DOHH2 (cell line): ENCODE results near the gene HAUS2.

Experiments used
- CTCF ChIP-seq: fragments of 200-600 bp; sonication (generic); IDR thresholded peaks from one replicate; pipeline ENCODE4 v1.5.1; 2014; ENCODE audit warnings: antibody characterized with exemption, mild to moderate bottlenecking, low read depth, low read length; ENCODE audit not compliant: poor library complexity, severe bottlenecking
- EZH2phosphoT487 ChIP-seq: fragments of 200-600 bp; sonication (generic); IDR thresholded peaks from 2 replicates; pipeline ENCODE4 v1.6.1; 2017; ENCODE audit warnings: borderline replicate concordance, mild to moderate bottlenecking, antibody characterized with exemption, low read length, moderate library complexity, mixed read lengths

GRCh38 chr15:42533246-42533645 lies 15.4 kb upstream of the HAUS2 start:
- TF ChIP-seq CTCF (no peak), EZH2phosphoT487 (no peak)
